ENCODE data around the gene DLK1.

The DLK1 gene

GRCh38 chr14:100765991-100766390 is 39.3 kb downstream of the DLK1 start:
- TF ChIP-seq TCF12 (IDR thresholded peaks at IDR 0.05; ENCODE audit: low read depth) (no peak), REST (IDR thresholded peaks at IDR 0.05; ENCODE audit: low read depth) (no peak), ZBTB7A (IDR thresholded peaks at IDR 0.05; ENCODE audit: low read depth) (no peak)

GRCh38 chr14:100767003-100767787 is 40.5 kb downstream of the DLK1 start:
- TF ChIP-seq CEBPB (IDR thresholded peaks at IDR 0.05): no peak
- TF ChIP-seq CREB1 (IDR thresholded peaks at IDR 0.05; ENCODE audit: low read depth): no peak
- no peak for TF ChIP-seq NFIC (IDR thresholded peaks at IDR 0.05)
- no peak for TF ChIP-seq EP300 (IDR thresholded peaks at IDR 0.05; ENCODE audit: borderline replicate concordance)
- TF ChIP-seq ZBTB7A (IDR thresholded peaks at IDR 0.05; ENCODE audit: low read depth): no peak
- TF ChIP-seq TCF12 (IDR thresholded peaks at IDR 0.05; ENCODE audit: low read depth): no peak
- no peak for TF ChIP-seq RAD21 (IDR thresholded peaks at IDR 0.05; ENCODE audit: low read depth)
- TF ChIP-seq USF1 (IDR thresholded peaks at IDR 0.05): no peak
- no peak for TF ChIP-seq YY1 (IDR thresholded peaks at IDR 0.05; ENCODE audit: low read depth)
- no peak for TF ChIP-seq REST (IDR thresholded peaks at IDR 0.05; ENCODE audit: low read depth)
- TF ChIP-seq EGR1 (IDR thresholded peaks at IDR 0.05): no peak
- TF ChIP-seq TEAD4 (IDR thresholded peaks at IDR 0.05): no peak
- no peak for TF ChIP-seq TAF1 (IDR thresholded peaks at IDR 0.05; ENCODE audit: low read depth)
- TF ChIP-seq MAX (IDR thresholded peaks at IDR 0.05): no peak
- TF ChIP-seq FOXM1 (IDR thresholded peaks at IDR 0.05; ENCODE audit: borderline replicate concordance, low read depth): no peak

GRCh38 chr14:100767788-100768536 is 41.3 kb downstream of the DLK1 start:
- no peak for TF ChIP-seq CREB1 (IDR thresholded peaks at IDR 0.05; ENCODE audit: low read depth)
- TF ChIP-seq RAD21 (IDR thresholded peaks at IDR 0.05; ENCODE audit: low read depth): no peak
- TF ChIP-seq TCF12 (IDR thresholded peaks at IDR 0.05; ENCODE audit: low read depth): no peak
- TF ChIP-seq ZBTB7A (IDR thresholded peaks at IDR 0.05; ENCODE audit: low read depth): no peak

- TF ChIP-seq MAX (IDR thresholded peaks at IDR 0.05) (no peak), REST (IDR thresholded peaks at IDR 0.05; ENCODE audit: low read depth) (no peak), YY1 (IDR thresholded peaks at IDR 0.05; ENCODE audit: low read depth) (no peak), NFIC (IDR thresholded peaks at IDR 0.05) (no peak), CREB1 (IDR thresholded peaks at IDR 0.05; ENCODE audit: low read depth) (no peak), EGR1 (IDR thresholded peaks at IDR 0.05) (no peak), ZBTB7A (IDR thresholded peaks at IDR 0.05; ENCODE audit: low read depth) (no peak), TEAD4 (IDR thresholded peaks at IDR 0.05) (no peak), RAD21 (IDR thresholded peaks at IDR 0.05; ENCODE audit: low read depth) (no peak), TCF12 (IDR thresholded peaks at IDR 0.05; ENCODE audit: low read depth) (no peak), EP300 (IDR thresholded peaks at IDR 0.05; ENCODE audit: borderline replicate concordance) (no peak), TAF1 (IDR thresholded peaks at IDR 0.05; ENCODE audit: low read depth) (no peak), USF1 (IDR thresholded peaks at IDR 0.05) (no peak), CEBPB (IDR thresholded peaks at IDR 0.05) (no peak), FOXM1 (IDR thresholded peaks at IDR 0.05; ENCODE audit: borderline replicate concordance, low read depth) (no peak)
These were observed 42.6 kb downstream of the DLK1 start for GRCh38 chr14:100769035-100769939.
